GM12891 (cell line): Measurements from ENCODE around the gene ABT1. TPM values are rescaled to one million over a fixed set of nuclear protein-coding genes. Genes with fewer than 3 reads are reported as not detected.
A peak's percentile ranks its signal among the peaks of the same experiment; 100 is the strongest.
"Not testable (repeated sequence)": the region's sequence is repeated elsewhere in the genome, so short reads cannot be mapped to it uniquely, and the experiment has no call there.

Source experiments
- DNase-seq: peaks from one replicate; pipeline ENCODE4 v3.0.0; 2011; ENCODE audit warnings: low spot score; ENCODE audit not compliant: insufficient read length
- FAIRE-seq: peaks from 2 replicates; lab custom pipeline; 2011; peaks lifted over from hg19 to GRCh38; lab: Jason Lieb, UNC
- PAX5 ChIP-seq: IDR thresholded peaks from 2 replicates; pipeline ENCODE4 v1.6.1; 2011; ENCODE audit warnings: low read length, moderate library complexity, mild to moderate bottlenecking; ENCODE audit not compliant: insufficient read depth, severe bottlenecking
- POLR2A ChIP-seq: IDR thresholded peaks from 2 replicates; pipeline ENCODE4 v1.6.1; 2011; ENCODE audit warnings: low read depth, low read length, control low read depth
- POLR2AphosphoS5 ChIP-seq: IDR thresholded peaks from 2 replicates; pipeline ENCODE4 v1.6.1; 2011; ENCODE audit warnings: low read depth, low read length, control low read depth
- POU2F2 ChIP-seq: IDR thresholded peaks from 2 replicates; pipeline ENCODE4 v1.6.1; 2011; ENCODE audit warnings: low read depth, mild to moderate bottlenecking, control low read depth, low read length, moderate library complexity
- SPI1 ChIP-seq: IDR thresholded peaks from 2 replicates; pipeline ENCODE4 v1.6.1; 2011; ENCODE audit warnings: low read depth, low read length, control low read depth
- TAF1 ChIP-seq: IDR thresholded peaks from 2 replicates; pipeline ENCODE4 v1.6.1; 2011; ENCODE audit warnings: low read depth, low read length, control low read depth
- polyA plus RNA-seq: library from polyadenylated mRNA; unstranded; fragments of >200 nt; gene quantifications from one replicate; pipeline ENCODE4 v1.2.1, GENCODE V29; 2012; ENCODE audit warnings: low read depth, missing spikeins, inconsistent platforms; ENCODE audit not compliant: missing spikeins

Gene ABT1
- 18.4 TPM for polyA plus RNA-seq

DNA sequence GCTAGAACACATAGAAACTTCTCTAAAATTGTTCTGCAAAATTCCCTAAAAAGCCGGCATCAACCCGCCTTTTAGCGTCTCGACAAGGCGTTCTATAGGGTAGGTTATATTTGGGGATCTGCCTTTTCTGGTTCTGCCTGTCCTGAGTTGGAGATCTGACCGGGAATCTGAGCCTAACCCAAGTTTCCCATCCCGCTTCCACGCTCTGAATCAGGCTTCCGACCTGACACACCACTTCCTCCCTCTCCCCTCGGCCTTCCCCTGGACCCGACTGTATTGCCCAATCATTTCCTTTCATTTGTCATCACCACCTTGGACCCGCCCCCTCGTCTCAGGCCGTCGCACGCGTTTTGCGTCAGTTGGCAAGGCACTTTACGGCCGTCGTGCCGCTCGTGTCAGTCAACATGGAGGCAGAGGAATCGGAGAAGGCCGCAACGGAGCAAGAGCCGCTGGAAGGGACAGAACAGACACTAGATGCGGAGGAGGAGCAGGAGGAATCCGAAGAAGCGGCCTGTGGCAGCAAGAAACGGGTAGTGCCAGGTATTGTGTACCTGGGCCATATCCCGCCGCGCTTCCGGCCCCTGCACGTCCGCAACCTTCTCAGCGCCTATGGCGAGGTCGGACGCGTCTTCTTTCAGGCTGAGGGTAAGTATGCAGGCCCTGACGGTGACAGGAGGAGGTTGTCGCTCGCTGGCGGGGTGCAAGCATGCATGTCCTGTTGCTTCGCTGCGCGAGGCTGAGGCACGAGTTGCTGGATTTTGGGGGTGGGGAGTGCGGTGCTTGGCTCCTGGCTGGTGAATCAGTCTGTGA is at the start of gene ABT1:
Gene ABT1, plus strand, starts transcription at position 375 of the 810 bp plus-strand sequence. Its CDS starts 30 bp downstream, at position 405.
- FAIRE-seq (peak; percentile 100), DNase-seq (peak; percentile 85)
- TF ChIP-seq POU2F2 (peak; percentile 89), POLR2AphosphoS5 (peak; percentile 81), PAX5 (no peak), SPI1 (peak; percentile 94), TAF1 (peak; percentile 84), POLR2A (peak; percentile 73)

DNA sequence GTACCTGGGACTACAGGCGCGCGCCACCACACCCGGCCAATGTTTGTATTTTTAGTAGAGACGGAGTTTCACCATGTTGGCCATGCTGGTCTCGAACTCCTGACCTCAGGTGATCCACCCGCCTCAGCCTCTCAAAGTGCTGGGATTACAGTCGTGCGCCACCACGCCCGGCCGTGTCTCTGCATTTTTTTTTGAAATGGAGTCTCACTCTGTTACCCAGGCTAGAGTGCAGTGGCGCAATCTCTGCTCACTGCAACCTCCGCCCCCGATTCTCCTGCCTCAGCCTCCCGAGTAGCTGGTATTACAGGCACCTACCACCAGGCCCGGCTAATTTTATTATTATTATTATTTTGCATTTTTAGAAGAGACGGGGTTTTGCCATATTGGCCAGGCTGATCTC is 49.4 kb upstream of the ABT1 start:
- FAIRE-seq, DNase-seq: not testable (repeated sequence)

- DNase-seq, result no peak
- no peak for FAIRE-seq
Observed at GRCh38 chr6:26550250-26550993, 46.3 kb upstream of the ABT1 start.

GRCh38 chr6:26552205-26552604 is 44.5 kb upstream of the ABT1 start:
- DNase-seq, result no peak
- TF ChIP-seq PAX5 (no peak), POLR2A (no peak), SPI1 (no peak), POU2F2 (no peak)
- no peak for FAIRE-seq

More at GRCh38 chr6:26550250-26550993, 46.3 kb upstream of the ABT1 start:
- TF ChIP-seq POU2F2 (peak; percentile 16; the same call in 1 of the 2 replicates), TAF1 (no peak)

- DNase-seq, result no peak
- TF ChIP-seq POU2F2, result no peak
- TF ChIP-seq POLR2AphosphoS5, result no peak
- no peak for TF ChIP-seq POLR2A
- no peak for TF ChIP-seq TAF1
- no peak for TF ChIP-seq SPI1
- no peak for TF ChIP-seq PAX5
- FAIRE-seq, result no peak
Observed at GRCh38 chr6:26552640-26553188, 44.0 kb upstream of the ABT1 start.

- DNase-seq, result no peak
- no peak for FAIRE-seq
- TF ChIP-seq POLR2A, result no peak
- TF ChIP-seq SPI1, result no peak
- no peak for TF ChIP-seq PAX5
- no peak for TF ChIP-seq POU2F2
- no peak for TF ChIP-seq TAF1
- no peak for TF ChIP-seq POLR2AphosphoS5
Observed at GRCh38 chr6:26553264-26553634, 43.5 kb upstream of the ABT1 start.

- DNase-seq (no peak), FAIRE-seq (peak; percentile 79)
- 0 out of 2 replicates have a peak, but pooled peaks have one; percentile 32 for TF ChIP-seq POU2F2
- no peak for TF ChIP-seq POLR2A
Observed at GRCh38 chr6:26553635-26554446, 42.9 kb upstream of the ABT1 start.

DNA sequence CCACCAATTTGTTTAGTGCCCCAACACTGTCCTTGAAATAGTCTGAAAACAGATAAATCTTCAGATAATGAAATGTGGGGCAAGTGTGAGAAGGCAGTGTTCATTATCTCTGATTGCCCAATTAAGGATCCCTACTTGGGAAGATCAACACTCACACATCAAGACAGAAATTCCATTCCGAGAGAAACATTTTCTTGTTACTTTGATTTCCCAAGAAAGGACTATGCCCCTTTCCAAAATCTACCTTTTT is 42.4 kb upstream of the ABT1 start:
- TF ChIP-seq TAF1, result no peak
- TF ChIP-seq POLR2A, result no peak
- no peak for TF ChIP-seq POU2F2
- no peak for TF ChIP-seq SPI1
- TF ChIP-seq PAX5, result no peak
- TF ChIP-seq POLR2AphosphoS5, result no peak
- DNase-seq, result no peak
- peak; percentile 48 for FAIRE-seq

GRCh38 chr6:26554697-26555504 is 41.9 kb upstream of the ABT1 start:
- FAIRE-seq (peak; percentile 68), DNase-seq (no peak)
- TF ChIP-seq POU2F2 (no peak), TAF1 (no peak), POLR2A (no peak), POLR2AphosphoS5 (no peak), SPI1 (no peak), PAX5 (no peak)
